ENCODE data around the gene PTPRO.

DNA sequence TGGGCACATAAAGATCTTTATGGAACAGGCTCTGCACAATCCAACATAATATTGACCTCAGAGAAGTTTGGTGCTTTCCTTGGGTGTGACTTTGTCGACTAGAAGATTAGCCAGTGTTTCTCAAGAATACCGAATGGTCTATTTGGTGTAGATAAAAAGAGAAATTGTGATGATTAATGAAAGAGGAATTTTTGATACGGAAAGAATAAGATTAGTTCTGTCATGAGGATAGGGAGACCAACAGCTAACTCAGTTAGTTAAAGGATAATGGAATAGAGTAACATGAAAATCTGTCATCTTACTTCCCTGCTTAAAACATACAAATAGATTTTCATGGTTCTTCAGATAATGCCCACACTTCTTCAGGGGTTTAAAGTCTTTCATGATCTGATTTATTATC, 24.2 kb downstream of the PTPRO start:
- TF ChIP-seq, protein P1, sequence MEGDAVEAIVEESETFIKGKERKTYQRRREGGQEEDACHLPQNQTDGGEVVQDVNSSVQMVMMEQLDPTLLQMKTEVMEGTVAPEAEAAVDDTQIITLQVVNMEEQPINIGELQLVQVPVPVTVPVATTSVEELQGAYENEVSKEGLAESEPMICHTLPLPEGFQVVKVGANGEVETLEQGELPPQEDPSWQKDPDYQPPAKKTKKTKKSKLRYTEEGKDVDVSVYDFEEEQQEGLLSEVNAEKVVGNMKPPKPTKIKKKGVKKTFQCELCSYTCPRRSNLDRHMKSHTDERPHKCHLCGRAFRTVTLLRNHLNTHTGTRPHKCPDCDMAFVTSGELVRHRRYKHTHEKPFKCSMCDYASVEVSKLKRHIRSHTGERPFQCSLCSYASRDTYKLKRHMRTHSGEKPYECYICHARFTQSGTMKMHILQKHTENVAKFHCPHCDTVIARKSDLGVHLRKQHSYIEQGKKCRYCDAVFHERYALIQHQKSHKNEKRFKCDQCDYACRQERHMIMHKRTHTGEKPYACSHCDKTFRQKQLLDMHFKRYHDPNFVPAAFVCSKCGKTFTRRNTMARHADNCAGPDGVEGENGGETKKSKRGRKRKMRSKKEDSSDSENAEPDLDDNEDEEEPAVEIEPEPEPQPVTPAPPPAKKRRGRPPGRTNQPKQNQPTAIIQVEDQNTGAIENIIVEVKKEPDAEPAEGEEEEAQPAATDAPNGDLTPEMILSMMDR (IDR thresholded peaks at IDR 0.05): no peak
- no peak for TF ChIP-seq POLR2A (IDR thresholded peaks at IDR 0.05)
